Stimulated activated CD4-positive, alpha-beta T cell treated with anti-CD3 and anti-CD28 coated beads, Interleukin-2, amount 100 ng/mL, for 24 hours (primary cell): ENCODE results near the gene CCT8L2.
"Not testable (repeated sequence)": the region's sequence is repeated elsewhere in the genome, so short reads cannot be mapped to it uniquely, and the experiment has no call there.

Experiments used
- DNase-seq, 2 donors: peaks; one replicate each; pipeline ENCODE4 v3.0.0-alpha.2; 2020

Gene CCT8L2

GRCh38 chr22:16592710-16593109 lies at the start of gene CCT8L2:
CCT8L2 (minus strand) TSS chr22:16592810; CDS start chr22:16592550, 260 bp downstream.
- not testable (repeated sequence) for DNase-seq

GRCh38 chr22:16635442-16635841 lies 42.8 kb upstream of the CCT8L2 start:
- DNase-seq = not testable (repeated sequence)

- DNase-seq = not testable (repeated sequence)
Measured at GRCh38 chr22:16634092-16634491, 41.5 kb upstream of the CCT8L2 start.

- DNase-seq = not testable (repeated sequence)
Measured at GRCh38 chr22:16628476-16628875, 35.9 kb upstream of the CCT8L2 start.

GRCh38 chr22:16625018-16625417 lies 32.4 kb upstream of the CCT8L2 start:
- DNase-seq = not testable (repeated sequence)

- not testable (repeated sequence) for DNase-seq
Measured at GRCh38 chr22:16623595-16623994, 31.0 kb upstream of the CCT8L2 start.

GRCh38 chr22:16617516-16617915 lies 24.9 kb upstream of the CCT8L2 start:
- DNase-seq = not testable (repeated sequence)

- DNase-seq = not testable (repeated sequence)
Measured at GRCh38 chr22:16616390-16616938, 23.9 kb upstream of the CCT8L2 start.

GRCh38 chr22:16615606-16616245 lies 23.1 kb upstream of the CCT8L2 start:
- DNase-seq = not testable (repeated sequence)

GRCh38 chr22:16609548-16610261 lies 17.1 kb upstream of the CCT8L2 start:
- DNase-seq = no peak

GRCh38 chr22:16608931-16609330 lies 16.3 kb upstream of the CCT8L2 start:
- DNase-seq = no peak

- DNase-seq = not testable (repeated sequence)
Measured at GRCh38 chr22:16604257-16604998, 11.8 kb upstream of the CCT8L2 start.

GRCh38 chr22:16603770-16604242 lies 11.2 kb upstream of the CCT8L2 start:
- DNase-seq = not testable (repeated sequence)

GRCh38 chr22:16603448-16603768 lies 10.8 kb upstream of the CCT8L2 start:
- DNase-seq = no peak

- not testable (repeated sequence) for DNase-seq
Measured at GRCh38 chr22:16602728-16603447, 10.3 kb upstream of the CCT8L2 start.

GRCh38 chr22:16602224-16602727 lies 9.7 kb upstream of the CCT8L2 start:
- not testable (repeated sequence) for DNase-seq

- DNase-seq = peak in 1 of 2 donors; percentile 2
Measured at GRCh38 chr22:16601437-16602223, 9.0 kb upstream of the CCT8L2 start.

- DNase-seq = peak; percentile 19 to 46
Measured at GRCh38 chr22:16600644-16601436, 8.2 kb upstream of the CCT8L2 start.

- DNase-seq = not testable (repeated sequence)
Measured at GRCh38 chr22:16599648-16600047, 7.0 kb upstream of the CCT8L2 start.

- not testable (repeated sequence) for DNase-seq
Measured at GRCh38 chr22:16595251-16595650, 2.6 kb upstream of the CCT8L2 start.

GRCh38 chr22:16594026-16594425 lies 1.4 kb upstream of the CCT8L2 start:
- no peak for DNase-seq
